Liver (tissue), 9 donors: ENCODE measurements around the gene RASGRF2. TPM values are rescaled to one million over a fixed set of nuclear protein-coding genes. Genes with fewer than 3 reads are reported as not detected.

Experiments used
- DNase-seq: peaks from one replicate; pipeline ENCODE4 v3.0.0-alpha.2; 2017; ENCODE audit warnings: low spot score
- H3K27ac ChIP-seq, 2 donors: one replicate each; pipeline ENCODE4 v1.7.0; 2013; ENCODE audit warnings: inconsistent platforms in 2 of 2, low read length in 2 of 2, control low read depth in 1 of 2, low read depth in 1 of 2, mild to moderate bottlenecking in 1 of 2
- H3K27me3 ChIP-seq, 4 donors: one replicate each; pipeline versions ENCODE4 v1.6.1 to v1.7.0; 2013; ENCODE audit warnings: low read length in 3 of 4, inconsistent platforms in 1 of 4, mild to moderate bottlenecking in 1 of 4, moderate library complexity in 1 of 4; ENCODE audit not compliant: control insufficient read depth in 4 of 4, insufficient read depth in 4 of 4
- H3K36me3 ChIP-seq, 4 donors: one replicate each; pipeline versions ENCODE4 v1.6.1 to v1.7.0; 2013; ENCODE audit warnings: low read length in 3 of 4, mild to moderate bottlenecking in 3 of 4, low read depth in 1 of 4, moderate library complexity in 1 of 4; ENCODE audit not compliant: control insufficient read depth in 4 of 4, insufficient read depth in 3 of 4
- H3K4me1 ChIP-seq, 4 donors: one replicate each; pipeline versions ENCODE4 v1.6.1 to v1.7.0; 2013; ENCODE audit warnings: low read length in 3 of 4, mild to moderate bottlenecking in 3 of 4, moderate library complexity in 1 of 4; ENCODE audit not compliant: control insufficient read depth in 4 of 4, insufficient read depth in 4 of 4
- H3K4me3 ChIP-seq, 3 donors: one replicate each; pipeline versions ENCODE4 v1.6.1 to v1.7.0; 2013; ENCODE audit warnings: low read length in 3 of 3, control low read depth in 1 of 3, low read depth in 1 of 3, mild to moderate bottlenecking in 1 of 3
- H3K9ac ChIP-seq, 2 donors: one replicate each; pipeline ENCODE4 v1.7.0; 2013; ENCODE audit warnings: low read length in 2 of 2, mild to moderate bottlenecking in 2 of 2, moderate library complexity in 2 of 2, control low read depth in 1 of 2, low read depth in 1 of 2
- H3K9me3 ChIP-seq, 4 donors: one replicate each; pipeline versions ENCODE4 v1.6.1 to v1.7.0; 2013; ENCODE audit warnings: low read length in 3 of 4; ENCODE audit not compliant: control insufficient read depth in 4 of 4
- ATF3 ChIP-seq: IDR thresholded peaks from 2 replicates; pipeline ENCODE4 v1.6.1; 2016; ENCODE audit warnings: antibody characterized with exemption
- CTCF ChIP-seq: fragments of 150-350 bp; IDR thresholded peaks from 2 replicates; pipeline ENCODE4 v1.5.1; 2017; ENCODE audit warnings: improper control_type of control experiment, low read depth, low read length; ENCODE audit not compliant: missing input control
- EGR1 ChIP-seq, 2 donors: IDR thresholded peaks; 2 replicates each; pipeline ENCODE4 v1.6.1; 2016 to 2018; ENCODE audit warnings: antibody characterized with exemption in 2 of 2, low read depth in 2 of 2
- FOXA1 ChIP-seq: IDR thresholded peaks from 2 replicates; pipeline ENCODE4 v1.6.1; 2016; ENCODE audit warnings: antibody characterized with exemption
- FOXA2 ChIP-seq: IDR thresholded peaks from 2 replicates; pipeline ENCODE4 v1.6.1; 2016; ENCODE audit warnings: antibody characterized with exemption
- GABPA ChIP-seq, 2 donors: IDR thresholded peaks in 1 of 2; conservative IDR thresholded peaks in 1 of 2; 2 replicates each; pipeline ENCODE4 v1.6.1; 2016; ENCODE audit warnings: antibody characterized with exemption in 2 of 2, mild to moderate bottlenecking in 1 of 2, moderate library complexity in 1 of 2
- HNF4A ChIP-seq, 2 donors: conservative IDR thresholded peaks; 2 replicates each; pipeline ENCODE4 v1.6.1; 2016; ENCODE audit warnings: antibody characterized with exemption in 2 of 2, mild to moderate bottlenecking in 2 of 2
- HNF4G ChIP-seq: IDR thresholded peaks from 2 replicates; pipeline ENCODE4 v1.6.1; 2016; ENCODE audit warnings: antibody characterized with exemption
- JUND ChIP-seq, 2 donors: IDR thresholded peaks; 2 replicates each; pipeline ENCODE4 v1.6.1; 2016; ENCODE audit warnings: antibody characterized with exemption in 2 of 2
- MAX ChIP-seq: IDR thresholded peaks from 2 replicates; pipeline ENCODE4 v1.6.1; 2016; ENCODE audit warnings: antibody characterized with exemption
- NR2F2 ChIP-seq: IDR thresholded peaks from 2 replicates; pipeline ENCODE4 v1.6.1; 2016; ENCODE audit warnings: antibody characterized with exemption
- RAD21 ChIP-seq, 2 donors: IDR thresholded peaks; 2 replicates each; pipeline ENCODE4 v1.6.1; 2016; ENCODE audit warnings: antibody characterized with exemption in 2 of 2, mild to moderate bottlenecking in 2 of 2
- REST ChIP-seq: IDR thresholded peaks from 2 replicates; pipeline ENCODE4 v1.6.1; 2016; ENCODE audit warnings: antibody characterized with exemption, mild to moderate bottlenecking
- RXRA ChIP-seq, 2 donors: IDR thresholded peaks; 2 replicates each; pipeline ENCODE4 v1.6.1; 2017 to 2018; ENCODE audit warnings: antibody characterized with exemption in 2 of 2, mild to moderate bottlenecking in 1 of 2
- TAF1 ChIP-seq: conservative IDR thresholded peaks from 2 replicates; pipeline ENCODE4 v1.6.1; 2016; ENCODE audit warnings: antibody characterized with exemption, mild to moderate bottlenecking
- YY1 ChIP-seq: IDR thresholded peaks from 2 replicates; pipeline ENCODE4 v1.6.1; 2016; ENCODE audit warnings: antibody characterized with exemption, mild to moderate bottlenecking
- ZBTB33 ChIP-seq: IDR thresholded peaks from 2 replicates; pipeline ENCODE4 v1.6.1; 2016; ENCODE audit warnings: antibody characterized with exemption
- WGBS: extraction: QIAGEN DNeasy Blood & Tissue Kit; methylation state at CpG from one replicate; pipeline ENCODE4 v1.1.7; 2013; 5-methylcytosine and 5-hydroxymethylcytosine counted together
- polyA plus RNA-seq, 2 donors: library from polyadenylated mRNA; stranded (reverse) in 1 of 2; unstranded in 1 of 2; fragments of 200-250 nt in 1 of 2; fragments of >200 nt in 1 of 2; fragmentation: Nextera tagmentation in 1 of 2; extraction: Ambion mirVana in 1 of 2; gene quantifications; one replicate each; pipeline versions ENCODE4 v1.2.1 to v1.2.3, GENCODE V29; 2013 to 2015
- total RNA-seq, 2 donors: library from RNA; depleted of rRNA; stranded (reverse); fragments of >200 nt; gene quantifications; one replicate each; pipeline ENCODE4 v1.2.3, GENCODE V29; 2014
- donor health status: healthy.
- donor health status: healthy.
- donor health status: healthy.
- donor health status: healthy.
- donor health status: healthy.

RASGRF2 gene
- total and polyA plus RNA-seq, 4 donors = 0.12 to 3.3 (median 0.23) TPM

GRCh38 chr5:81016116-81016515 is 56.0 kb downstream of the RASGRF2 start:
- Histone ChIP-seq H3K4me1 (no peaks in the 10 kb centered on the region), H3K9ac (no peak overlapping the region), H3K27me3 (no peaks in the 10 kb centered on the region), H3K9me3 (peaks cover 0 to 6% (median 0%) of the 10 kb centered on the region in 4 donors), H3K36me3 (no peaks in the 10 kb centered on the region), H3K4me3 (no peak overlapping the region), H3K27ac (no peak overlapping the region)
- no peak for TF ChIP-seq EGR1 (IDR thresholded peaks at IDR 0.05; ENCODE audit: low read depth in 2 of 2)
- no peak for TF ChIP-seq GABPA (IDR thresholded peaks at IDR 0.05 in 1 of 2, conservative IDR thresholded peaks at IDR 0.05 in 1 of 2)
- no peak for TF ChIP-seq RAD21 (IDR thresholded peaks at IDR 0.05)
- no peak for TF ChIP-seq NR2F2
- TF ChIP-seq HNF4A (conservative IDR thresholded peaks at IDR 0.05) = no peak
- TF ChIP-seq CTCF = no peak
- no peak for TF ChIP-seq REST
- no peak for TF ChIP-seq TAF1
- no peak for TF ChIP-seq ATF3
- no peak for TF ChIP-seq RXRA (IDR thresholded peaks at IDR 0.05)
- no peak for TF ChIP-seq ZBTB33
- no peak for TF ChIP-seq FOXA2
- TF ChIP-seq YY1 = no peak
- no peak for DNase-seq
- 40% methylated on average over 1 of the region's 1 CpG for WGBS

GRCh38 chr5:81017320-81017719 is 57.2 kb downstream of the RASGRF2 start:
- DNase-seq = no peak
- H3K4me3 ChIP-seq = no peak overlapping the region
- H3K36me3 ChIP-seq = no peaks in the 10 kb centered on the region
- H3K27ac ChIP-seq = no peak overlapping the region
- no peak overlapping the region for H3K9ac ChIP-seq
- H3K4me1 ChIP-seq = no peaks in the 10 kb centered on the region
- no peaks in the 10 kb centered on the region for H3K27me3 ChIP-seq
- peaks cover 0 to 6% (median 0%) of the 10 kb centered on the region in 4 donors for H3K9me3 ChIP-seq
- WGBS = 89% methylated on average over 2 of the region's 2 CpGs
- TF ChIP-seq TAF1 = no peak
- no peak for TF ChIP-seq RAD21 (IDR thresholded peaks at IDR 0.05)
- TF ChIP-seq EGR1 (IDR thresholded peaks at IDR 0.05; ENCODE audit: low read depth in 2 of 2) = no peak
- TF ChIP-seq RXRA (IDR thresholded peaks at IDR 0.05) = no peak
- no peak for TF ChIP-seq MAX
- TF ChIP-seq YY1 = no peak
- no peak for TF ChIP-seq NR2F2
- TF ChIP-seq HNF4G = no peak
- TF ChIP-seq FOXA2 = no peak
- TF ChIP-seq FOXA1 = no peak
- no peak for TF ChIP-seq ZBTB33
- TF ChIP-seq GABPA (IDR thresholded peaks at IDR 0.05 in 1 of 2, conservative IDR thresholded peaks at IDR 0.05 in 1 of 2) = no peak
- TF ChIP-seq JUND (IDR thresholded peaks at IDR 0.05) = no peak
- no peak for TF ChIP-seq CTCF
- TF ChIP-seq ATF3 = no peak
